Endothelial cell (in vitro differentiated cells): Measurements from ENCODE around the gene NRP2. TPM values are rescaled to one million over a fixed set of nuclear protein-coding genes. Genes with fewer than 3 reads are reported as not detected.
A peak's percentile ranks its signal among the peaks of the same experiment; 100 is the strongest.

Experiments
- DNase-seq: peaks from one replicate; pipeline ENCODE4 v3.0.0; 2021; ENCODE audit warnings: low spot score
- H3K27ac Mint-ChIP-seq: one replicate; pipeline ENCODE4 v1.8.0; 2021; ENCODE audit warnings: mixed read lengths, inconsistent platforms; ENCODE audit not compliant: unreplicated experiment
- H3K27me3 Mint-ChIP-seq: one replicate; pipeline ENCODE4 v1.8.0; 2021; ENCODE audit warnings: mild to moderate bottlenecking, moderate library complexity, mixed read lengths, inconsistent platforms; ENCODE audit not compliant: unreplicated experiment
- H3K36me3 Mint-ChIP-seq: one replicate; pipeline ENCODE4 v1.8.0; 2021; ENCODE audit warnings: mild to moderate bottlenecking, low read depth, mixed read lengths, inconsistent platforms; ENCODE audit not compliant: unreplicated experiment
- H3K4me1 Mint-ChIP-seq: one replicate; pipeline ENCODE4 v1.8.0; 2021; ENCODE audit warnings: mild to moderate bottlenecking, mixed read lengths, inconsistent platforms; ENCODE audit not compliant: unreplicated experiment
- H3K4me3 Mint-ChIP-seq: one replicate; pipeline ENCODE4 v1.8.0; 2021; ENCODE audit warnings: mild to moderate bottlenecking, mixed read lengths, inconsistent platforms; ENCODE audit not compliant: unreplicated experiment
- H3K9me3 Mint-ChIP-seq: one replicate; pipeline ENCODE4 v1.8.0; 2021; ENCODE audit warnings: mixed read lengths, inconsistent platforms; ENCODE audit not compliant: unreplicated experiment
- total RNA-seq: library from RNA; stranded (reverse); fragmentation: NEBNext Ultra II Directional; extraction: Animal tissue kit (Norgen Biotek cat#: 25700); gene quantifications from one replicate; pipeline ENCODE4 v1.2.1, GENCODE V29; 2021; ENCODE audit not compliant: unreplicated experiment
- TF ChIP-seq, protein P1 (sequence below): fragments of 200-600 bp; sonication (generic); IDR thresholded peaks from one replicate; pipeline ENCODE4 v1.5.0; 2021; ENCODE audit warnings: antibody characterized with exemption; ENCODE audit not compliant: unreplicated experiment

NRP2 gene
- total RNA-seq, 1 donor from 2014 or later = 258 TPM

DNA sequence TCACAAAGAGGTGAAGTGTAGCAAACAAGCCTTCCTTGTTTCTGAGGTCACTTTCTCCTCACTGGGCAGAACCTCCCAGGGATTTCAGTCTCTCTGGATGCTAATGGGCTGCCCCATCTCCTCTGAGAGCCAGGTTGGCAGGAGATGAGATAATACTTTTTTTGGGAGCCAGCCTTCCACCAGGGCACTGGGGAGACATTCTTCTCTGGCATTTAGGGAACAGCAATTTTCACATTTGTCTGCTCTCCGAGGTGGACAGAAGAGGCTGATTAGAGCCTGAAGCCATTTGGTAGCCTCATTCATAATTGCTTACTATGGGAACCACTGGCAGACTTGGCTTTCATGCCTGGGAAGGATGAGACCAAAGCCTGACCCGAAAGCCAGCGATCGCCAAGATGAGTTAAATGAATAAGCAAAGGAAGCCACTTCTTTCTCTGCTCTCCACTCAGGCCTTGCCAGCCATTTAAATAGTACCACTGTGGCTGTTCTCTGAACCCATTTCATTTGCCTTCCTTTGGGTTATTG, 70.1 kb downstream of the NRP2 start:
- TF ChIP-seq, protein P1, sequence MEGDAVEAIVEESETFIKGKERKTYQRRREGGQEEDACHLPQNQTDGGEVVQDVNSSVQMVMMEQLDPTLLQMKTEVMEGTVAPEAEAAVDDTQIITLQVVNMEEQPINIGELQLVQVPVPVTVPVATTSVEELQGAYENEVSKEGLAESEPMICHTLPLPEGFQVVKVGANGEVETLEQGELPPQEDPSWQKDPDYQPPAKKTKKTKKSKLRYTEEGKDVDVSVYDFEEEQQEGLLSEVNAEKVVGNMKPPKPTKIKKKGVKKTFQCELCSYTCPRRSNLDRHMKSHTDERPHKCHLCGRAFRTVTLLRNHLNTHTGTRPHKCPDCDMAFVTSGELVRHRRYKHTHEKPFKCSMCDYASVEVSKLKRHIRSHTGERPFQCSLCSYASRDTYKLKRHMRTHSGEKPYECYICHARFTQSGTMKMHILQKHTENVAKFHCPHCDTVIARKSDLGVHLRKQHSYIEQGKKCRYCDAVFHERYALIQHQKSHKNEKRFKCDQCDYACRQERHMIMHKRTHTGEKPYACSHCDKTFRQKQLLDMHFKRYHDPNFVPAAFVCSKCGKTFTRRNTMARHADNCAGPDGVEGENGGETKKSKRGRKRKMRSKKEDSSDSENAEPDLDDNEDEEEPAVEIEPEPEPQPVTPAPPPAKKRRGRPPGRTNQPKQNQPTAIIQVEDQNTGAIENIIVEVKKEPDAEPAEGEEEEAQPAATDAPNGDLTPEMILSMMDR = no peak
- Mint-ChIP-seq H3K27ac (no peak overlapping the region), H3K36me3 (peaks cover 58% of the 10 kb centered on the region), H3K4me3 (no peak overlapping the region), H3K27me3 (peaks cover 6% of the 10 kb centered on the region), H3K4me1 (peaks cover 6% of the 10 kb centered on the region), H3K9me3 (no peaks in the 10 kb centered on the region)
- no peak for DNase-seq

DNA sequence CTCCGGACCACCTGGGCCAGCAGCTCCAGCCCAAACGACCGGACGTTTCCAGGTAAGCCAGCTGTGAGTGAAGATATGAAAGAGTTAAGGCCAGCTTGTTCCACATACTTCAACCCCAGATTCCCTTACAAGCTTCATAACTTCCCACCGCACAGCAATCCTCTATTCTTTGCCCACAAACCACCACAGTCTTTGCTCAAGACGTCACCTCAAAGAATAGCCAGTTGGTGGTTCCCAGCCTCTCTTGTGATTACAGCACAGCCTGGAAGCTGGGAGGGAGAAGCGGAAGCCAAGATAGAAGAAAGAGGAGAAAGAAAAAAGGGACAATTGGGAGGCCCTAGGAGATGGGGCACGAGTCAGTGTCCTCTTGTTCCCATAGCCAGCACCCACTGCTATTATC, 70.6 kb downstream of the NRP2 start:
- Mint-ChIP-seq H3K9me3 (no peaks in the 10 kb centered on the region), H3K4me3 (no peak overlapping the region), H3K36me3 (peaks cover 58% of the 10 kb centered on the region), H3K27me3 (peaks cover 6% of the 10 kb centered on the region), H3K27ac (no peak overlapping the region), H3K4me1 (peaks cover 11% of the 10 kb centered on the region)
- TF ChIP-seq, protein P1 = no peak
- DNase-seq = no peak

DNA sequence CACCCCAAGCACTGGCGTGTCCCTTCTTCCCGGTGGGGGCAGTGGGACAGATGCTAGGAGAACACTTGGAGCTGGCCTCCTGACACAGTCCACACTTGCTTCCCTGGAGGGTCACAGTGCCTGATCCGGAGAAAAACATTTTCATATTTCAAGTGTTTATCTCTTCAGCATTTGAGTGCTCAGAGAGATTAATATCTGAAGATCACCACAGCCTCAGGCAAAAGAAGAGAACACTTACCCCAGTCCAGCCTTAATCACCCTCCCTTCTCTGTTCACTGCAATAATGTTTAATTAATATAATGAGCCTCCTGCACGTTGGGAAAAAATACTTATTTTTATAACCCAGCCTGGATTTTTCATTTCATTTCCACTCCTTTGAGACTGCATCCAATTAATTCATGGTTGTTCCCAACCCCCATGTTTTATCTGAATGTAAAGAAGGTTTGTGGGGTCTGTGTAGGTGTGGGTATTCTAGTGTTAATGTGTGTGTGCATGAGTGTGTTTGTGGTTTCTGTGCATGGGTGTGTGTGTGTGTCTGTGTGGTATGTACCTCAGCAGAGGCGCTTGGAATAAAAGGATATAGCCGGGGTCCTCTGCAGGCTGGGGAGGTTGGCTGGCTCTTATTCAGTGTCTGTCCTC, 72.1 kb downstream of the NRP2 start:
- Mint-ChIP-seq H3K9me3 (no peaks in the 10 kb centered on the region), H3K27me3 (peaks cover 4% of the 10 kb centered on the region), H3K36me3 (peaks cover 57% of the 10 kb centered on the region), H3K27ac (peak overlapping the region; percentile 59), H3K4me1 (peaks cover 16% of the 10 kb centered on the region), H3K4me3 (no peak overlapping the region)
- TF ChIP-seq, protein P1 = no peak
- DNase-seq = no peak

DNA sequence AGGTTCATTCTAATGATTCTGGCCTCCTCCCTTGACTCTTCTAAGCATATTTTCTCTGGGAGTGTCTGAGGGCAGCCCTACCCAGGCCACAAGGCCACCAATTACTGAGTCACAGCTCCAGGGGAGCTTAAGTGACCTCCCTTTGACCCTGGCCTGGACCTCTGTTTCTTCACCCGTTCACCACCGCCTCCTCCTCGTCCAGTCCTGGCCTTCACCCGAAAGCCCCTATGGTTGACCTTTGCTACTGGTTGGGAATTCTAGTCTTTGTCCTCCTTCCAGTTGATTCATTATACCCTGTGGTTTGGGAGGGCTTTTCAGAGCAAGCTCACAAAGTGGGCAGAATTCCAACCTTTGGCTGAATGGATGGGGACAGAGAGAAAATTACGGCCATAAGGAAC, 72.6 kb downstream of the NRP2 start:
- no peak overlapping the region for H3K4me3 Mint-ChIP-seq
- no peak for DNase-seq
- H3K4me1 Mint-ChIP-seq = peaks cover 16% of the 10 kb centered on the region
- H3K27me3 Mint-ChIP-seq = peaks cover 4% of the 10 kb centered on the region
- H3K36me3 Mint-ChIP-seq = peaks cover 59% of the 10 kb centered on the region
- TF ChIP-seq, protein P1 = no peak
- no peaks in the 10 kb centered on the region for H3K9me3 Mint-ChIP-seq
- peak overlapping the region; percentile 59 for H3K27ac Mint-ChIP-seq

DNA sequence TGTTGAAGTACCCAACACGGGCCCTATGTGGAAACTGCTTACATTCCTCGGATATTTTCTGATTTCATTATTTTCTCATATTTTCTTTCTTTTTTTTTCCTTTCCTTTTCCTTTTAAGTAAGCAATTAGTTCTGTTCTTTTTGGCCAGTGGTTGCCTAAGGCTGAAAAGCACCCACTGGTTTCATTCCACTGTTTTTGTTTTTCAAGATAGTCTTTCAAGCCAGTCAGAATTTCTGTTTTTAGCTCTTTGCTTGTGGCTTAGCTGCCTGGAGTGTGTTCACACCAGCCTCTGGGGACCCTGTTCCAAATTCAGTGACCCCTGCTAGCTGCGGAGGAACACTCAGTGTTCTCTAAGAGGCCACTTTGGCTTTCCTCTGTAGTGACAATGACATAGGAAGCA, 73.6 kb downstream of the NRP2 start:
- no peaks in the 10 kb centered on the region for H3K9me3 Mint-ChIP-seq
- peaks cover 61% of the 10 kb centered on the region for H3K36me3 Mint-ChIP-seq
- H3K27ac Mint-ChIP-seq = no peak overlapping the region
- H3K4me3 Mint-ChIP-seq = no peak overlapping the region
- DNase-seq = no peak
- TF ChIP-seq, protein P1 = no peak
- H3K4me1 Mint-ChIP-seq = peaks cover 24% of the 10 kb centered on the region
- peaks cover 3% of the 10 kb centered on the region for H3K27me3 Mint-ChIP-seq
